Stimulated activated CD4-positive, alpha-beta T cell treated with anti-CD3 and anti-CD28 coated beads, Interleukin-1b, Interleukin-23, amount 100 ng/mL, for 1 hour (primary cell): ENCODE results near the gene SORCS3.

ENCODE experiments used
- DNase-seq, 2 donors: peaks; one replicate each; pipeline ENCODE4 v3.0.0-alpha.2; 2020; ENCODE audit warnings: low read depth in 2 of 2

The SORCS3 gene

DNA sequence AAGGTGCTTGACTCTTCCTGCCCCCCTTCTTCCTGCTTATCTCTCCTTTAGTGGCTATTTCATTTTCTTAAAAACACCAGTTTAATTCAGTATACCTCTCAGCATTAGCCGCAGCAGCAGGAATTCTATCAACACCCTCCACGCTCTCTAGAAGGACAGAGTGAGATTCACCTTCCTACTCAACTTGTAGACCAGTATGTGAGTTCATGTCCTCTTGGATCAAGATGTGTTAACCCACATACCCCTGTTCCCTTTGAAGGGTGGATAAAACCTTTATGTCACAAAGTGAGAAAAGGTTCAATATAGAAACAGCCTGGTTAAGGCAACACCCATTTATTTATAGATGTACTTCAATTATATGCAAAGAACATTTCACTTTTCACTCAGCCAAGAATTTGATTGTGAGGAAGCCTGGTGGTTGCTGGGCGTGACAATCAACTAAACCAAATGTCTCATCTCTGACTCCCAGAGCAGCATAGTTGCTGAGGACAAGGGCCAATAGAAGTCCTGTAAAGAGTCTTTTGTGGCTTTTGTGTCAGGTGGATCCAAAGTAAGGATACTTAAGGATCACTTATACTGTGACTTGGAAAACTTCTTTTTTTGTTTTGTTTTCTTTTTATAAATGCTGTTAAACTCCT is 617.1 kb downstream of the SORCS3 start:
- no peak for DNase-seq

DNA sequence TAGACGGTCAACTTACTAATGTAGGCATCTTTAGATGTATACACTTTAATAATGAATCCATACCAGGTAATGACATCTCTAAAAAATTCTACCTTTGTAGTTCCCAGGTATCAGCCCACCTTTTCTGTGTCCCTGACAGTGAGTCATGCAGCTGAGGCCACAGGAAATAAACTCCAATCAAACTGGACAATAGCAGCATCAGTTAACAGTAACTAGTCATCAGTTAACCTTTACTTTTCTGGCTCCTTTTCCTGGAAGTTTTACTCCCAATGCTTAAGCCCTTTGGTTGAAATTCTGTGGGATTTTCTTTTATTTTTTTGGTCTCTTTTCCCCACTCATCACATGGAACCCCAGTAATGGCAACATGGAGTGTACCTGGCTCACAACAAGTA is 617.6 kb downstream of the SORCS3 start:
- no peak for DNase-seq

DNA sequence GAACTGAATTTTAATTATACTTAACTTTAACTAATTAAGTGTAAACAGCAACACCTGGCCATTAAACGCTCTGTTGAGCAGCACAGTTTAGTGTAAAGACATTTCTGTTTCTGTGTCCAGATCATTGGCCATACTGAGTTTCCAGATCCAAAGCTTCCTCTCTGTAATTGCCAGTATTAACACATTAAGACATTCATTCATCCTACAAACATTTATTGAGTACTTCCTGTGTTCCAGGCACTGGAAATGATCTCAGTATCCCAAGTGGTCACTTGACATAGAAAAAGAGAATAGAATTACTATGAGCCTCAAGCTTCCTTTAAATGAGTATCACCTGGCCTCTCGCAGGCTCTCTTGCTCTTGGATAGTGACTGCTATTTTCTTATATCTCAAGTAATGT is 618.1 kb downstream of the SORCS3 start:
- no peak for DNase-seq

DNA sequence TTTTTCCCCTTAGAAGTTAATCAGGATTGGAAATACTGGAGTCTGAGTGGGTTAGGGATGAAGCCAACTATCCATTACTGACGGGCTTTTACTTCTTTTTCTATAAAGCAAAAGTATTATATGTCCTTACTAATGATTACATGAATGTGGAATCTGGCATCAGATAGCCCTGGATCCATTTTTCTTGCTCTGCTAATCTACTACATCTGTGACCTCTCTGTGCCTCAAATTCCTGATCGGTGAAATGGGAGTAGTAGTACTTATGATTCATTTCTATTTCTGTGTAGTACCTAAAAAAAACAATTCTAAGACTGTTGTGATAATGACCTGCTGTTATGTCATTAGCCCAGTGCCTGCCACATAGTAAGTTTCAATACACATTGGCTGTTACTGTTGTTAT is 621.6 kb downstream of the SORCS3 start:
- no peak for DNase-seq

DNA sequence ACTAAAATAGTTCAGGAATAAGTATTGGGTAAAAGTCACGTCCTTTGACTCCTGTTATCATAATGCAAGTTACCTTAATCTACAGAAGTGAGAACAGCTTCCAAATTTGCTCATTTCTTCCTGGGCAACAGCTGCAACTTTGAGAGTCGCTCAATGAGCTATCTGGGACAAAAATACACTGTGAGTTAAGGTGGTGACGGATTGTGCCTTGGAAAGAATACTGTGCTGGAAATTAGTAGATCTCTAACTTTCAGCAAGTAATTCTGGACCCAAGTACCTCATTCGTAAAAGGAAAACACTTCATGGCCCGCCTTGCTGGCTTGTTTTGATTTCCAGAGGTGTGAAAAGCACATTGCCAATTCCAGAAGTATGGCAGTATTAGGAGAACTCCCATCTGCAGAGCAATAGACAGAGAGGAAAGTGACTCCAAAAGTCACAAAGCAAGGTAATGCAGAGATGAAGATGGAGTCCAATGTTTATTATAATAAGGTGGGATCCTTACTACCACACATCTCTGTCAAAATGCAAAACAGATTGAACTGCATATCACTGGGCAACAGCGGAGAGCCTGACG is 626.0 kb downstream of the SORCS3 start:
- DNase-seq, result no peak

DNA sequence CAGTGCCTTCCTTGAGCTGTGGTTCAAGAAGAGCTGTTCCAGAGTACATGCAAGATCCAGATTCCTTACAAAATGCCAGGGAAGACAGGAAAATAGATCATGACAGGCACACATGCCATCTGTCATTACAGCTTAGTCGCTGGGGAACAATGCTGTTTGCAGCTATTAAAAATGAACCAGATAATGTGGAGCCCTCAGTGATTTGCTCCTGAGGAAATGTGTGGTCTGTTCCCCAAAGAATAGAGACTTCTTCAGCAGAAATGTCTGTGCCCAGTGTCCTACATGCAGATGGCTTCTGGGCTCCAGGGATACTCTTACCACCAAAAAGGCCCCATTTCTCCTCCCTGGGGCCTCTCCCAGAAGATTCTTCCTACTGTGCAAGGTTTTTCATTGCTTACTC is 627.9 kb downstream of the SORCS3 start:
- DNase-seq, result no peak

DNA sequence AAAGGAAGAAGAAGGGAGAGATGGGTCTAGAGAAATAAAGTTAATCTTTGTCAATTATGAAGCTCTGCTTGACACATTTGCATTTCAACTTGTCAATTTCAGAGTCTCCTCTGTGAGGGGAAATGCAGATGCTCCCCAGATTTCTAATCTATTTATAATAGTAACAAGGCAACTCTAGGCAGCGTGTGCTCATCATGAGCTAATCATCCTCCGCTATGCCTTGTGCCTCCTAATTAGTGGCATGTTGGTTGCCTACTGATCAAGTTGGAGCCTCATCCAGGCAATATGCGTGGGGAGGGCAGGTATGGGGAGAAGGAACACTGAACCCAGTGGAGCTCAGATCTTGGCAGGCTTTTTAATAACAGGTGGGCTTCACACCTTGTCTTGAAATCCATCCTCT is 628.6 kb downstream of the SORCS3 start:
- DNase-seq, result no peak

DNA sequence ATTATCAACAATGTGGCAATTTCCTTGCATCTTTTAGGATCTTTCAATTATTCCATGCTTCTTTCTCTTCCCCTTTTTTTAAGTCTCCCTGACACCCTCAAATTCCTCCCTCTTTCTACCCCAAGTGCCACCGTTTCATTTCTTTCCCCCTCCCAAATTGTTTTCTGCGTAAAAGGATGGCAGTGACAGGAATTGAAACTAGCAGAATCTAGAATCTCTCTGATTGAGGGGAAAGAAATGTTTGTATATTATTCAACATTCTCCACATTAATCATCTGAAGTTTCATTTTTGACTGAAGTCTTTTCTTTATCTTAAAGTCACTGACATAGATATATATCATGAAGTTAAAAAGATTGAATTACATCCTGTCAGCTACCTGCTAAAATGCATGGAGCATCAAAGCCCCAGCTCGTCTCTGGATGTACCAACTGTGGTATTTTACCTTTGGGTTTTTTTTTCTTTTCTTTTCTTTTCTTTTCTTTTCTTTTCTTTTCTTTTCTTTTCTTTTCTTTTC is 633.5 kb downstream of the SORCS3 start:
- DNase-seq, result no peak

DNA sequence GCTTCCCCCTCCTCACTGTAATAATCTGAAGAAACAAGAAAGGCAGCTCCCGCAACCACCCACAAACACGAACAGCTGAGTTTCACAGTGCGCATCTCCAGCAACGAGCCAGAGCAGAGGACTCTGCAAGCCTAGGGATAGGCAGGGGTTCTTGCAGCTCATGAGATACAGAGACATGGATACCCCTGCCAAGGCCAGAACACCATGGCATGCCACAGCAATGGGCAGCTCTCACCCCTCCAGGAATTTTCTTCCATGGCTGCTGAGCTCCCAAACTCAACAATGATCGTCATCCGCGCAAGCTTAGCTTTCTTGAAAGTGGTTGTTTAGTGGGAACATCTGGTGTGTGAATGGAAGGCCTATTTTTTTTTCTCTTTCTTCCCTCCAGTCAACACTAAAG is 637.3 kb downstream of the SORCS3 start:
- no peak for DNase-seq

DNA sequence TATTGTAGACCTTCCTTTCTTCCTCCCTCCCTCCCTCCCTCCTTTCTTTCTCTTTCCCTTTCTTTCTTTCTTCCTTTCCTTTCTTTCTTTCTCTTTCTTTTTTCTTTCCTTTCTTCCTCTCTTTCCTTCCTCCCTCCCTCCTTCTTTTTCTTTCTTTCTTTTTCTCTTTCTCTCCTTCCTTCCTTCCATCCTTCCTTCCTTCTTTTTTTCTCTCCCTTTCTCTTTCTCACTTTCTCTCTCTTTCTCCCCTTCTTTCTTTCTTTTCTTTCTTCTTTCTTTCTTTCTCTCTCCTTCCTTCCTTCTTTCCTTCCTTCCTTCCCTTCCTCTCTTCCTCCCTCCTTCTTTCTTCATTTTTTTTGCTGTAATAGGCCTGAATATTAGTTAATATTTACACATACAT is 638.0 kb downstream of the SORCS3 start:
- no peak for DNase-seq

DNA sequence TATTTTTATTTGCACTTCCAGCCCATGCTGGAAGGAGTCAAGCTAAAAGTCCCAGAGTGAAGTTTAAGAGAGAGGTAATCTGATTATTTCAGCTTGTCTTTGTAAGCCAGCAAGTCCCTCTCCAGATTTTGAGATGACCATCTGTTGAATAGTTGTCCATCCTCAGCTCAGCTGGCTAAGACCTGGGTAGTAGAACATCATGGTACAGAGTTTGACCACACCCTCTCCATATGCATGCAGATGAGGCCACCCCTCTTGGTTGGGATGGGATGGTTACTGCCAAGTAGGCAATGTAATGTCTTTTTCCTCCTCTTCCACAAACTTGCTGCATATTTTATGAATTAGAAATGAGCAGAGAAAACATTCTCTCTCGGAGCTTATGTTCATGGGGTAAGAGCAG is 639.8 kb downstream of the SORCS3 start:
- DNase-seq, result no peak

DNA sequence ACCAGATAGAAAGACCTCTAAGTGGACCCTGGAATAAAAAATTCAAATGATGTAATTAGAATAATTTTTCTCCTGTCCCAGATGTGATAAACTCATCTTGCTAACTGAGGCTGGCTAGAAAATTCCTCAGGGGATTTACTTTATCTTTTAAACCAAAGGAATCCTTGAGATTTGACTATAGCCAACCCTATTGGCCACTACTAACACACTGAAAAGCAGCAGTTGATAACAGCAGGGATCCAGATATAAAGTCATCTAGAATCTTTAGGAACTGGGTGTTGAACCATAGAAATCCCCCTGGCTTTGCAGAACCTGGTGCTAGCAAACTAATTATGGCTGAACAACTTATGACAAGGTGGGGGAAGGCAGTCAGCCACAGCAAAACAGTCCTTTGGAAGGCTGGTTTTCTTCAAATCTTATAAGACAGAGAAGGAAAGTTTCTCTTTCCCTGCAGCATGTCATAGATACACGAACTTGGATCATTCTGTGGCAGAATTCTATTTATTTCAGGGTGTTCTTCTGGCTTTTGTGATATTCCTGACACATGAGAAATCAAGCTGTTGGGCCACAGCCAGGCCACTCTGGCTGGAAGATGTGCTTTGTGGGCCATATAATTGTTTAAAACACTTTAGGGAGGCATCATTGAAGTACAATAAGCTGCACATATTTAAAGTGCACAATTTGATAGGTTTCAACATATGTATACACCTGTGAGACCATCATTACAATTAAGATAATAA is 643.6 kb downstream of the SORCS3 start:
- no peak for DNase-seq

DNA sequence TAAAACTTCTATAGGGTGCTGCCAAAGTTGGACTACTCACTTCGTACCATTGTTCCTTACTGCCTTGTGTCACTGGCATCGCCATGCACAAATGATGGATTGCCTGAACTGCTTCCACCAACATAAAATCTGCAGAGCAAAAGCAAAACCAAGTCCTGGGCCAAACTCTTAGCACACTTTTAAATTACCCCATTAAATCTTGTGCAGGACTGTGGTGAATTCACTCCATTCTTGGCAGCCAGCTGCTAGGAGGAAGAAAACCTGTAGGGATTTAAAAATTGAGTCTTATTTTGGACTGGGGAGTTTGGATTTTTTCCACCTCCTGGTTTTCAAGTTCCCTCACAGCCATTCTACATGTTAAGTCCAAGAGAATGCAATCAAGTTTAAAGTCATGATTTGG is 646.9 kb downstream of the SORCS3 start:
- no peak for DNase-seq

DNA sequence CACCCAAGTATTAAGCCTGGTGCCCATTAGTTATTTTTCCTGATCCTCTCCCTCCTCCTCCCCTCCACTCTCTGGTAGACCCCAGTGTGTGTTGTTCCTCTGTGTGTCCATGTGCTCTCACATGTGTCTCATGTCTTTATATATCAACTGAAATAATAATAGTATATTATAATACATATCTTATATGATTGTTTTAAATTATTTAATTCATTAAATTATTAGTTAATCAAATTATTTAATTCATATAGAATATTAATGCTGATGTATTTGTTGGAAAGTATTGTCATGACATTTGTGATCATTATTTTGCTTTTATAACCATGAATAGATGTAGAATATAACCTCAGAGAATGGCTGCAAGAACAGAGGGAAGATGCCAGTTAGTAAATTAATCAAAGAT is 647.5 kb downstream of the SORCS3 start:
- DNase-seq, result no peak

DNA sequence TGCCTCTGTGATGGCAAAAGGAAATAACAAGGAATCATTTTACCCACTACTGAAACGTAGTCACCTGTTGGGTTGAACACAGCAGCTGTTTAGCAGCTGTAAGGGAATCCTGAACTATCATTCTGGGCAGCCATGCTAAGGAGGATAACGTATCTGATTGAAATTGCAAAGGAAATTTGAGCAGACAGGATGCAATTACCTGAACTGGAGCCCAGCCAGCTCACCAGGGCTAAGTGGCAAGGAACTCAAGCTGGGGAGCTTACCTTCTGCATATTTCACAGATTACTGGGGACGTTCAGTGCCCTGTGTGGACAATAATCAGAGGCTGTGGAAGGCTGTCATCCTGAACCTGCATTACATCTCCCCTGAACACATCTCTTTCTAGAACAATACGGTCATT is 650.5 kb downstream of the SORCS3 start:
- DNase-seq, result no peak

DNA sequence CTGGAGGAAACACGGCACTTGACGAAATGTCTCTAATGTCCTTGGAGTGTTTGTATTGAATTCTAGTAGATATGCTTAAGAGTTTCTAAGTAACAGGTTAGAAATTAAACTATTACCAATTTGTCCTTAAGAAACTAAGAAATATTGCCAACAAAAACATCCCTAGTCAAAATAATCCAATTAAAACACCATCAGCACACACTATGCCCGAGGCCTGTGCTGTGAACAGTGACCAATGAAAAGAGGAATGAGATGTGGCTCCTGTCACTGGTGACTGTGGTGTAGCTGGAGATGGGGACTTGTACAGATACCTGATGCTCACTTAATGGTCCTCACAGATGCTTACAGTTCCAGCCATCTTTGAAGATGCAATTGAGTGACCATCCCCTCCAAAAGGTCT is 651.1 kb downstream of the SORCS3 start:
- DNase-seq, result no peak
